Measurements from ENCODE around the gene STK10.
A peak's percentile ranks its signal among the peaks of the same experiment; 100 is the strongest.

The STK10 gene

GRCh38 chr5:172188033-172188892 is at the start of gene STK10:
Gene STK10 (minus strand): TSS chr5:172188224. CDS start chr5:172188042, 182 bp downstream.
- peak within 1 kb of the TSS; percentile 71 for H3K9ac ChIP-seq (ENCODE audit: low read length)
- H3K4me2 ChIP-seq (ENCODE audit: low read length) = peak within 1 kb of the TSS; percentile 94
- H3K27ac ChIP-seq (ENCODE audit: low read depth, low read length, poor library complexity, severe bottlenecking) = peak within 1 kb of the TSS; percentile 57
- H3K9me2 ChIP-seq (ENCODE audit: low read depth, low read length) = no peaks in the 10 kb centered on the region
- peaks cover 44% of the 10 kb centered on the region for H3K4me1 ChIP-seq (ENCODE audit: insufficient read depth, low read length, severe bottlenecking)
- H3K27me3 ChIP-seq (ENCODE audit: insufficient read depth, low read length) = no peaks in the 10 kb centered on the region
- TF ChIP-seq EZH2 (IDR thresholded peaks at IDR 0.05; ENCODE audit: borderline replicate concordance, low read length) (no peak), CTCF (IDR thresholded peaks at IDR 0.05; ENCODE audit: low read length) (peak; percentile 94)
- peak within 1 kb of the TSS; percentile 76 for H3K4me3 ChIP-seq (ENCODE audit: low read depth, low read length, poor library complexity, severe bottlenecking)
- no peak within 1 kb of the TSS for H2AFZ ChIP-seq (ENCODE audit: low read length)
- H3F3A ChIP-seq (ENCODE audit: insufficient read depth, low read length) = no peaks in the 10 kb centered on the region
- no peaks in the 10 kb centered on the region for H4K20me1 ChIP-seq (ENCODE audit: insufficient read depth, low read length)
- H3K36me3 ChIP-seq (ENCODE audit: insufficient read depth, low read length) = peaks cover 9% of the 10 kb centered on the region; the same call in 1 of the 2 replicates
- peaks cover 31% of the 10 kb centered on the region for H3K79me2 ChIP-seq (ENCODE audit: insufficient read depth, low read length)
- H3K9me3 ChIP-seq (ENCODE audit: low read length) = no peaks in the 10 kb centered on the region

- Histone ChIP-seq H3K36me3 (ENCODE audit: insufficient read depth, low read length) (peaks cover 19% of the 10 kb centered on the region; the same call in 1 of the 2 replicates), H3K4me1 (ENCODE audit: insufficient read depth, low read length, severe bottlenecking) (peaks cover 36% of the 10 kb centered on the region), H3K79me2 (ENCODE audit: insufficient read depth, low read length) (peaks cover 30% of the 10 kb centered on the region), H3K27me3 (ENCODE audit: insufficient read depth, low read length) (no peaks in the 10 kb centered on the region), H3K9ac (ENCODE audit: low read length) (no peak overlapping the region), H3K4me3 (ENCODE audit: low read depth, low read length, poor library complexity, severe bottlenecking) (no peak overlapping the region), H2AFZ (ENCODE audit: low read length) (no peak overlapping the region), H3K9me3 (ENCODE audit: low read length) (no peaks in the 10 kb centered on the region), H4K20me1 (ENCODE audit: insufficient read depth, low read length) (no peaks in the 10 kb centered on the region), H3K4me2 (ENCODE audit: low read length) (no peak overlapping the region; the same call in 1 of the 2 replicates), H3K27ac (ENCODE audit: low read depth, low read length, poor library complexity, severe bottlenecking) (peak overlapping the region; percentile 51), H3K9me2 (ENCODE audit: low read depth, low read length) (no peaks in the 10 kb centered on the region), H3F3A (ENCODE audit: insufficient read depth, low read length) (no peaks in the 10 kb centered on the region)
- TF ChIP-seq EZH2 (IDR thresholded peaks at IDR 0.05; ENCODE audit: borderline replicate concordance, low read length) = no peak
- no peak for TF ChIP-seq CTCF (IDR thresholded peaks at IDR 0.05; ENCODE audit: low read length)
These were observed 48.1 kb upstream of the STK10 start for GRCh38 chr5:172235827-172236736.

GRCh38 chr5:172235132-172235780 is 47.2 kb upstream of the STK10 start:
- Histone ChIP-seq H3K4me2 (ENCODE audit: low read length) (no peak overlapping the region; the same call in 1 of the 2 replicates), H4K20me1 (ENCODE audit: insufficient read depth, low read length) (no peaks in the 10 kb centered on the region)
- TF ChIP-seq CTCF (IDR thresholded peaks at IDR 0.05; ENCODE audit: low read length) (no peak), EZH2 (IDR thresholded peaks at IDR 0.05; ENCODE audit: borderline replicate concordance, low read length) (no peak)

More at GRCh38 chr5:172235132-172235780, 47.2 kb upstream of the STK10 start:
- Histone ChIP-seq H3K79me2 (ENCODE audit: insufficient read depth, low read length) (peaks cover 30% of the 10 kb centered on the region), H3K27ac (ENCODE audit: low read depth, low read length, poor library complexity, severe bottlenecking) (peak overlapping the region; percentile 40), H3K36me3 (ENCODE audit: insufficient read depth, low read length) (peaks cover 26% of the 10 kb centered on the region; the same call in 1 of the 2 replicates), H2AFZ (ENCODE audit: low read length) (no peak overlapping the region), H3K4me1 (ENCODE audit: insufficient read depth, low read length, severe bottlenecking) (peaks cover 36% of the 10 kb centered on the region), H3K9me2 (ENCODE audit: low read depth, low read length) (no peaks in the 10 kb centered on the region), H3K9me3 (ENCODE audit: low read length) (no peaks in the 10 kb centered on the region), H3K9ac (ENCODE audit: low read length) (no peak overlapping the region), H3K4me3 (ENCODE audit: low read depth, low read length, poor library complexity, severe bottlenecking) (no peak overlapping the region), H3F3A (ENCODE audit: insufficient read depth, low read length) (no peaks in the 10 kb centered on the region), H3K27me3 (ENCODE audit: insufficient read depth, low read length) (no peaks in the 10 kb centered on the region)
